ENCODE measurements around the gene AOC3. TPM values are rescaled to one million over a fixed set of nuclear protein-coding genes. Genes with fewer than 3 reads are reported as not detected.
"Not testable (repeated sequence)": the region's sequence is repeated elsewhere in the genome, so short reads cannot be mapped to it uniquely, and the experiment has no call there.

AOC3 gene
- total and polyA plus RNA-seq, 7 experiments from 2014 or later, result 0.98 to 2.0 (median 1.1) TPM; not detected in 2

GRCh38 chr17:42879596-42879985 is 28.6 kb downstream of the AOC3 start:
- H3K36me3 ChIP-seq (ENCODE audit: control insufficient read depth in 2 of 3, insufficient read depth in 3 of 3, low read length in 3 of 3), result no peaks in the 10 kb centered on the region
- H3K9me3 Mint-ChIP-seq, result no peaks in the 10 kb centered on the region
- H3K4me3 Mint-ChIP-seq, result no peak overlapping the region
- intact Hi-C loops (cut with micrococcal nuclease), result no loop called here
- H3K27ac ChIP-seq (ENCODE audit: low read depth, low read length), result no peak overlapping the region
- H3K36me3 Mint-ChIP-seq, result peaks cover 0 to 4% (median 0%) of the 10 kb centered on the region in 5 donors
- peaks cover 3 to 20% (median 12%) of the 10 kb centered on the region in 5 donors for H3K27me3 Mint-ChIP-seq
- ATAC-seq (no peak), DNase-seq (no peak)
- H3K27ac Mint-ChIP-seq, result no peak overlapping the region
- ChIA-PET POLR2A (no interaction called here), CTCF (no interaction called here)
- no peaks in the 10 kb centered on the region for H3K4me1 Mint-ChIP-seq
- no peaks in the 10 kb centered on the region for H3K4me1 ChIP-seq (ENCODE audit: control insufficient read depth in 2 of 2, insufficient read depth in 2 of 2, low read length in 2 of 2)
- no peaks in the 10 kb centered on the region for H3K27me3 ChIP-seq (ENCODE audit: control insufficient read depth in 2 of 2, insufficient read depth in 2 of 2, low read length in 2 of 2)
- H3K4me3 ChIP-seq (ENCODE audit: low read length), result no peak overlapping the region
- H3K9me3 ChIP-seq (ENCODE audit: control insufficient read depth in 2 of 3, low read length in 3 of 3), result no peaks in the 10 kb centered on the region

GRCh38 chr17:42880776-42881310 is 29.8 kb downstream of the AOC3 start:
- Histone ChIP-seq H3K4me1 (ENCODE audit: control insufficient read depth in 2 of 2, insufficient read depth in 2 of 2, low read length in 2 of 2) (no peaks in the 10 kb centered on the region), H3K9me3 (ENCODE audit: control insufficient read depth in 2 of 3, low read length in 3 of 3) (no peaks in the 10 kb centered on the region), H3K27me3 (ENCODE audit: control insufficient read depth in 2 of 2, insufficient read depth in 2 of 2, low read length in 2 of 2) (no peaks in the 10 kb centered on the region), H3K4me3 (ENCODE audit: low read length) (no peak overlapping the region), H3K27ac (ENCODE audit: low read depth, low read length) (no peak overlapping the region), H3K36me3 (ENCODE audit: control insufficient read depth in 2 of 3, insufficient read depth in 3 of 3, low read length in 3 of 3) (no peaks in the 10 kb centered on the region)
- Mint-ChIP-seq H3K4me3 (no peak overlapping the region), H3K36me3 (no peaks in the 10 kb centered on the region), H3K27me3 (peaks cover 3 to 20% (median 12%) of the 10 kb centered on the region in 5 donors), H3K9me3 (no peaks in the 10 kb centered on the region), H3K4me1 (no peaks in the 10 kb centered on the region), H3K27ac (no peak overlapping the region)
- ATAC-seq (no peak), DNase-seq (no peak)
- intact Hi-C loops (cut with micrococcal nuclease), result no loop called here
- ChIA-PET CTCF (no interaction called here), POLR2A (no interaction called here)

- H3K4me1 ChIP-seq (ENCODE audit: control insufficient read depth in 2 of 2, insufficient read depth in 2 of 2, low read length in 2 of 2); H3K27me3 ChIP-seq (ENCODE audit: control insufficient read depth in 2 of 2, insufficient read depth in 2 of 2, low read length in 2 of 2); H3K4me3 ChIP-seq (ENCODE audit: low read length); H3K4me3 Mint-ChIP-seq; DNase-seq; H3K36me3 ChIP-seq (ENCODE audit: control insufficient read depth in 2 of 3, insufficient read depth in 3 of 3, low read length in 3 of 3); H3K27ac Mint-ChIP-seq; H3K36me3 Mint-ChIP-seq; H3K9me3 ChIP-seq (ENCODE audit: control insufficient read depth in 2 of 3, low read length in 3 of 3); H3K27ac ChIP-seq (ENCODE audit: low read depth, low read length); POLR2A ChIA-PET; ATAC-seq; H3K9me3 Mint-ChIP-seq; CTCF ChIA-PET; H3K4me1 Mint-ChIP-seq; intact Hi-C loops (cut with micrococcal nuclease): not testable (repeated sequence)
- peaks cover 7 to 20% (median 12%) of the 10 kb centered on the region in 5 donors for H3K27me3 Mint-ChIP-seq
These were observed 30.7 kb downstream of the AOC3 start for GRCh38 chr17:42881706-42882105.

GRCh38 chr17:42882166-42882565 is 31.2 kb downstream of the AOC3 start:
- H3K4me3 ChIP-seq (ENCODE audit: low read length), result no peak overlapping the region

GRCh38 chr17:42883802-42884558 is 33.0 kb downstream of the AOC3 start:
- Histone ChIP-seq H3K4me1 (ENCODE audit: control insufficient read depth in 2 of 2, insufficient read depth in 2 of 2, low read length in 2 of 2) (no peaks in the 10 kb centered on the region), H3K27ac (ENCODE audit: low read depth, low read length) (no peak overlapping the region), H3K36me3 (ENCODE audit: control insufficient read depth in 2 of 3, insufficient read depth in 3 of 3, low read length in 3 of 3) (no peaks in the 10 kb centered on the region), H3K4me3 (ENCODE audit: low read length) (no peak overlapping the region), H3K27me3 (ENCODE audit: control insufficient read depth in 2 of 2, insufficient read depth in 2 of 2, low read length in 2 of 2) (no peaks in the 10 kb centered on the region), H3K9me3 (ENCODE audit: control insufficient read depth in 2 of 3, low read length in 3 of 3) (no peaks in the 10 kb centered on the region)
- Mint-ChIP-seq H3K27ac (no peak overlapping the region), H3K4me1 (peaks cover 0 to 8% (median 0%) of the 10 kb centered on the region in 7 donors), H3K27me3 (peaks cover 6 to 12% (median 7%) of the 10 kb centered on the region in 5 donors), H3K4me3 (no peak overlapping the region), H3K9me3 (no peaks in the 10 kb centered on the region), H3K36me3 (no peaks in the 10 kb centered on the region)
- POLR2A ChIA-PET, result interaction anchor here (0.7 kb wide), 1 partner anchor 19 kb away, joined by 3 read pairs; no protein-coding TSS in a partner anchor
- CTCF ChIA-PET, result no interaction called here
- DNase-seq (no peak), ATAC-seq (no peak)
- intact Hi-C loops (cut with micrococcal nuclease), result no loop called here

More at GRCh38 chr17:42882166-42882565, 31.2 kb downstream of the AOC3 start:
- ChIA-PET POLR2A (no interaction called here), CTCF (no interaction called here)
- intact Hi-C loops (cut with micrococcal nuclease), result no loop called here
- Mint-ChIP-seq H3K4me3 (no peak overlapping the region), H3K27ac (no peak overlapping the region), H3K4me1 (peaks cover 0 to 8% (median 0%) of the 10 kb centered on the region in 7 donors), H3K36me3 (no peaks in the 10 kb centered on the region), H3K9me3 (no peaks in the 10 kb centered on the region), H3K27me3 (peaks cover 7 to 19% (median 13%) of the 10 kb centered on the region in 5 donors)
- H3K4me1 ChIP-seq (ENCODE audit: control insufficient read depth in 2 of 2, insufficient read depth in 2 of 2, low read length in 2 of 2), result no peaks in the 10 kb centered on the region
- DNase-seq, result no peak
- no peak overlapping the region for H3K27ac ChIP-seq (ENCODE audit: low read depth, low read length)
- no peak for ATAC-seq
- H3K27me3 ChIP-seq (ENCODE audit: control insufficient read depth in 2 of 2, insufficient read depth in 2 of 2, low read length in 2 of 2), result no peaks in the 10 kb centered on the region
- no peaks in the 10 kb centered on the region for H3K36me3 ChIP-seq (ENCODE audit: control insufficient read depth in 2 of 3, insufficient read depth in 3 of 3, low read length in 3 of 3)
- no peaks in the 10 kb centered on the region for H3K9me3 ChIP-seq (ENCODE audit: control insufficient read depth in 2 of 3, low read length in 3 of 3)

- H3K9me3 Mint-ChIP-seq; H3K9me3 ChIP-seq (ENCODE audit: control insufficient read depth in 2 of 3, low read length in 3 of 3); H3K36me3 Mint-ChIP-seq; POLR2A ChIA-PET; H3K36me3 ChIP-seq (ENCODE audit: control insufficient read depth in 2 of 3, insufficient read depth in 3 of 3, low read length in 3 of 3); intact Hi-C loops (cut with micrococcal nuclease); H3K4me3 Mint-ChIP-seq; H3K27ac Mint-ChIP-seq; H3K4me3 ChIP-seq (ENCODE audit: low read length); H3K27ac ChIP-seq (ENCODE audit: low read depth, low read length); H3K27me3 Mint-ChIP-seq; CTCF ChIA-PET; DNase-seq; H3K27me3 ChIP-seq (ENCODE audit: control insufficient read depth in 2 of 2, insufficient read depth in 2 of 2, low read length in 2 of 2); H3K4me1 Mint-ChIP-seq; H3K4me1 ChIP-seq (ENCODE audit: control insufficient read depth in 2 of 2, insufficient read depth in 2 of 2, low read length in 2 of 2); ATAC-seq: not testable (repeated sequence)
These were observed 34.8 kb downstream of the AOC3 start for GRCh38 chr17:42885806-42886205.

Data from naive thymus-derived CD4-positive, alpha-beta T cell (primary cell).